ENCODE results near the gene TAF6. TPM values are rescaled to one million over a fixed set of nuclear protein-coding genes. Genes with fewer than 3 reads are reported as not detected.

TAF6 gene
- total and polyA plus RNA-seq, 2 donors (not counting 1 experiment from before 2014, with no cell fraction given), result 16.2 to 41.5 TPM

GRCh38 chr7:100166970-100167911 lies 48.1 kb upstream of the TAF6 start:
- Histone ChIP-seq H3K27ac (ENCODE audit: insufficient read depth, low read length) (no peak overlapping the region), H3K4me1 (ENCODE audit: control insufficient read depth, extremely low read depth, insufficient read depth, low read length) (peaks cover 4% of the 10 kb centered on the region), H2AFZ (ENCODE audit: low read length) (peak overlapping the region; percentile 95), H3K4me2 (ENCODE audit: extremely low read depth, insufficient read depth, low read length) (peak overlapping the region; percentile 67), H3K79me2 (ENCODE audit: control insufficient read depth, insufficient read depth, low read length) (no peaks in the 10 kb centered on the region), H3K36me3 (ENCODE audit: control insufficient read depth, insufficient read depth, low read length) (no peaks in the 10 kb centered on the region), H3K9ac (ENCODE audit: insufficient read depth, low read length) (no peak overlapping the region), H4K20me1 (ENCODE audit: control insufficient read depth, extremely low read depth, insufficient read depth, low read length) (no peaks in the 10 kb centered on the region), H3K27me3 (ENCODE audit: control insufficient read depth, insufficient read depth, low read length) (no peaks in the 10 kb centered on the region), H3K9me3 (ENCODE audit: control insufficient read depth, insufficient read depth, low read depth, low read length) (no peaks in the 10 kb centered on the region), H3K4me3 (replicated peaks in 1 of 4; ENCODE audit: control extremely low read depth in 1 of 4, insufficient read depth in 1 of 4, low read depth in 3 of 4, low read length in 4 of 4) (peak overlapping the region in 3 of 4 experiments; percentile 63 to 71 (median 65))
- TF ChIP-seq EZH2 (IDR thresholded peaks at IDR 0.05; ENCODE audit: low read length, missing control alignments), result no peak
- TF ChIP-seq, protein P1, sequence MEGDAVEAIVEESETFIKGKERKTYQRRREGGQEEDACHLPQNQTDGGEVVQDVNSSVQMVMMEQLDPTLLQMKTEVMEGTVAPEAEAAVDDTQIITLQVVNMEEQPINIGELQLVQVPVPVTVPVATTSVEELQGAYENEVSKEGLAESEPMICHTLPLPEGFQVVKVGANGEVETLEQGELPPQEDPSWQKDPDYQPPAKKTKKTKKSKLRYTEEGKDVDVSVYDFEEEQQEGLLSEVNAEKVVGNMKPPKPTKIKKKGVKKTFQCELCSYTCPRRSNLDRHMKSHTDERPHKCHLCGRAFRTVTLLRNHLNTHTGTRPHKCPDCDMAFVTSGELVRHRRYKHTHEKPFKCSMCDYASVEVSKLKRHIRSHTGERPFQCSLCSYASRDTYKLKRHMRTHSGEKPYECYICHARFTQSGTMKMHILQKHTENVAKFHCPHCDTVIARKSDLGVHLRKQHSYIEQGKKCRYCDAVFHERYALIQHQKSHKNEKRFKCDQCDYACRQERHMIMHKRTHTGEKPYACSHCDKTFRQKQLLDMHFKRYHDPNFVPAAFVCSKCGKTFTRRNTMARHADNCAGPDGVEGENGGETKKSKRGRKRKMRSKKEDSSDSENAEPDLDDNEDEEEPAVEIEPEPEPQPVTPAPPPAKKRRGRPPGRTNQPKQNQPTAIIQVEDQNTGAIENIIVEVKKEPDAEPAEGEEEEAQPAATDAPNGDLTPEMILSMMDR (conservative IDR thresholded peaks at IDR 0.05 in 1 of 2, IDR thresholded peaks at IDR 0.05 in 1 of 2; ENCODE audit: low read depth in 1 of 2, low read length in 2 of 2), result no peak
- DNase-seq (ENCODE audit: low read depth in 2 of 2), result no peak

DNA sequence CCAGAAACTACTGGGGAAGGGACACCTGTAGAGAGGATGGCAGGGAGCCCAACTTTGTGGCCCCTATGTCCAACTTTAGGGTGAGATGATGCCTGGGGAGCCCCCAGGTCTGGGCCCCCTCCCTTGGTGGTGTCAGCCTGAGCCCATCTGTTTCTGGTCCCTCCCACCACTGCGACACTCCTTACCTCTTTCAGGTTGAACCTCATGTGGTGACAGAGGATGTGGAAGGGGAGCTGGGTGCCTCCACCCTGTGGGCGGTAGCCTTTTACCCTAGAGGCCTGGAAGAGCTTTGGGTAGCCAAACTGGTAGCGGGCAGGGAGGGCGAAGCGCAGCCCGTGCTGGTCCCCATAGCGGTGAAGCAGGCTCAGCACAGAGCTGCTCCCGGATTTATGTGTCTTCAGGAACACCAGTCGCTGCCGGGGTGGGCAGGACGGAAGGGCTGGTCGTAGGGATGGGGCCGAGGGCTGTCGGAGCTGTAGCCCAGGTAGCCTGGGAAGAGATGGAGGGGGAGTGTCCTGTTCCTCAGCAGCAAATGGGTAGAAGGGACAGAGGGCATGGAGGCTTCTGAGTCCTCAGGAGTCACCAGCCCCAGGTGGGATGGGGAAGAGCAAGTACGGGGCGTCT lies 47.3 kb upstream of the TAF6 start:
- Histone ChIP-seq H3K27me3 (ENCODE audit: control insufficient read depth, insufficient read depth, low read length) (no peaks in the 10 kb centered on the region), H3K36me3 (ENCODE audit: control insufficient read depth, insufficient read depth, low read length) (no peaks in the 10 kb centered on the region), H2AFZ (ENCODE audit: low read length) (no peak overlapping the region), H4K20me1 (ENCODE audit: control insufficient read depth, extremely low read depth, insufficient read depth, low read length) (no peaks in the 10 kb centered on the region), H3K9me3 (ENCODE audit: control insufficient read depth, insufficient read depth, low read depth, low read length) (no peaks in the 10 kb centered on the region), H3K27ac (ENCODE audit: insufficient read depth, low read length) (no peak overlapping the region), H3K9ac (ENCODE audit: insufficient read depth, low read length) (no peak overlapping the region), H3K4me3 (replicated peaks in 1 of 4; ENCODE audit: control extremely low read depth in 1 of 4, insufficient read depth in 1 of 4, low read depth in 3 of 4, low read length in 4 of 4) (no peak overlapping the region), H3K4me2 (ENCODE audit: extremely low read depth, insufficient read depth, low read length) (no peak overlapping the region), H3K79me2 (ENCODE audit: control insufficient read depth, insufficient read depth, low read length) (no peaks in the 10 kb centered on the region), H3K4me1 (ENCODE audit: control insufficient read depth, extremely low read depth, insufficient read depth, low read length) (peaks cover 4% of the 10 kb centered on the region)
- TF ChIP-seq, protein P1 (conservative IDR thresholded peaks at IDR 0.05 in 1 of 2, IDR thresholded peaks at IDR 0.05 in 1 of 2; ENCODE audit: low read depth in 1 of 2, low read length in 2 of 2), result no peak
- TF ChIP-seq EZH2 (IDR thresholded peaks at IDR 0.05; ENCODE audit: low read length, missing control alignments), result no peak
- DNase-seq (ENCODE audit: low read depth in 2 of 2), result no peak

GRCh38 chr7:100163871-100164270 lies 44.7 kb upstream of the TAF6 start:
- no peaks in the 10 kb centered on the region for H3K36me3 ChIP-seq (ENCODE audit: control insufficient read depth, insufficient read depth, low read length)
- TF ChIP-seq, protein P1 (conservative IDR thresholded peaks at IDR 0.05 in 1 of 2, IDR thresholded peaks at IDR 0.05 in 1 of 2; ENCODE audit: low read depth in 1 of 2, low read length in 2 of 2), result no peak
- TF ChIP-seq EZH2 (IDR thresholded peaks at IDR 0.05; ENCODE audit: low read length, missing control alignments), result no peak
- H2AFZ ChIP-seq (ENCODE audit: low read length), result no peak overlapping the region
- H3K4me3 ChIP-seq (replicated peaks in 1 of 4; ENCODE audit: control extremely low read depth in 1 of 4, insufficient read depth in 1 of 4, low read depth in 3 of 4, low read length in 4 of 4), result no peak overlapping the region
- H3K9me3 ChIP-seq (ENCODE audit: control insufficient read depth, insufficient read depth, low read depth, low read length), result no peaks in the 10 kb centered on the region
- DNase-seq (ENCODE audit: low read depth in 2 of 2), result no peak
- H3K27ac ChIP-seq (ENCODE audit: insufficient read depth, low read length), result no peak overlapping the region
- H3K9ac ChIP-seq (ENCODE audit: insufficient read depth, low read length), result no peak overlapping the region
- H3K79me2 ChIP-seq (ENCODE audit: control insufficient read depth, insufficient read depth, low read length), result no peaks in the 10 kb centered on the region
- H3K27me3 ChIP-seq (ENCODE audit: control insufficient read depth, insufficient read depth, low read length), result no peaks in the 10 kb centered on the region
- H3K4me2 ChIP-seq (ENCODE audit: extremely low read depth, insufficient read depth, low read length), result no peak overlapping the region
- no peaks in the 10 kb centered on the region for H4K20me1 ChIP-seq (ENCODE audit: control insufficient read depth, extremely low read depth, insufficient read depth, low read length)
- peaks cover 4% of the 10 kb centered on the region for H3K4me1 ChIP-seq (ENCODE audit: control insufficient read depth, extremely low read depth, insufficient read depth, low read length)
